Hepatic stellate cell (primary cell): ENCODE measurements around the gene SCYGR1.
"Not testable (repeated sequence)": the region's sequence is repeated elsewhere in the genome, so short reads cannot be mapped to it uniquely, and the experiment has no call there.

Source experiments
- DNase-seq: peaks from one replicate; pipeline ENCODE4 v3.0.0; 2011; ENCODE audit warnings: low spot score

The SCYGR1 gene, protein sequence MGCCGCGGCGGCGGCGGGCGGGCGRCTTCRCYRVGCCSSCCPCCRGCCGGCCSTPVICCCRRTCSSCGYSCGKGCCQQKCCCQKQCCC

DNA sequence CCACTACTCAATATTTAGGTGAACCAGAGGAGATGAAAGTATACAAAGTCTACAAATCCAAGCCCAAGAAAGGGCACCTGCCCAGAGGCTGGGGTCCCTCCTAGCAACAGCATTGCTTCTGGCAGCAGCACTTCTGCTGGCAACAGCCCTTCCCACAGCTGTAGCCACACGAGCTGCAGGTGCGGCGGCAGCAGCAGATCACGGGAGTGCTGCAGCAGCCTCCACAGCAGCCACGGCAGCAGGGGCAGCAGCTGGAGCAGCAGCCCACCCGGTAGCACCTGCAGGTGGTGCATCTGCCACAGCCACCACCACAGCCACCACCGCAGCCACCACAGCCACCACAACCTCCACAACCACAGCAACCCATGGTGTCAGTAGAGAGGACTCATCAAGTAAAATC is at the start of gene SCYGR1:
Gene SCYGR1 (minus strand): TSS at position 367 of the 400 bp plus-strand sequence. CDS start 0 bp downstream, at position 367.
- not testable (repeated sequence) for DNase-seq

DNA sequence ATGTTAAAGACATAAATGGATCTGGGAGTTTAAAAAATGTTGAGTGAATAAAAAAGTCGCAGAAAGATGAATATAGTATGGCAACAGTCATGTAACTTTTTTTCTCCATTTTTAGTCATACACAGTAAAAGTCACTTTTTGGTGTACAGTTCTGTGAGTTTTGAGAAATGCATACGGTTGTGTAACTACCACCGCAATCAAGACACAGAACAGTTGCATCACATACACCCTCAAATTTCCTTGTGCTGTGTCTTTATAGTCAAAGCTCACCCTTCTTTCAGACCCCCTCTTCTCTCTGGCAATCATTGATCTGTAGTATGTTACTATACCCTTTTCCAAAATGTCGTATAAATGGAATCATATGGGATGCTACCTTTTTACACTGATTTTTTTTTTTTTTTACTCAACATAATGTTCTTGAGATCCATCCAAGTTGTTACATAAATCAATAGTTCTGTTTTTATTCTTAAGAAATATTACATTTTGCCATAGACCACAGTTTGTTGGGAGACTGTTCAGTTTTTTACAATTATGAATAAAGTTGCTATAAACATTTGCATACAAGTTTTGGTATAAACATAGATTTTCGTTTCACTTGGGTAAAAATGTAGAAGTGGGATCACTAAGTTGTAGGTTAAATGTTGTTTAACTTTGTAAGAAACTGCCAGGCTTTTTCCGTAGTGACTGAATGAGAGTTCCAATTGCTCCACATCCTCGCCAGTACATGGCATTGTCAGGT is 48.9 kb upstream of the SCYGR1 start:
- DNase-seq, result no peak

DNA sequence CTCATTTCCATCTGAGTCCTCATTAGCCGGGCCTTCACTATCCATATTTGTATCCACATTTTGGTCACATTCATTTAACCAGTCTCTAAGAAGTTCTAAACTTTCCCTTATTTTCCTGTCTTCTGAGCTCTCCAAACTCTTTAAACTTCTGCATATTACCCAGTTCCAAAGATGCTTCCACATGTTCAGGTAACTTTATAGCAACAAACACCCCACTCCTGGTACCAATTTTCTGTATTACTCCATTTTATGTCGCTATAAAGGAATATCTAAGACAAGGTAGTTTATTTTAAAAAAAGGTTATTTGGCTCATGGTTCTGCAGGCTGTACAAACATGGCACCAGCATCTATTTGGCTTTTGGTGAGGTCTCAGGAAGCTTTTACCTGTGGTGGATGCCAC is 45.4 kb upstream of the SCYGR1 start:
- no peak for DNase-seq

DNA sequence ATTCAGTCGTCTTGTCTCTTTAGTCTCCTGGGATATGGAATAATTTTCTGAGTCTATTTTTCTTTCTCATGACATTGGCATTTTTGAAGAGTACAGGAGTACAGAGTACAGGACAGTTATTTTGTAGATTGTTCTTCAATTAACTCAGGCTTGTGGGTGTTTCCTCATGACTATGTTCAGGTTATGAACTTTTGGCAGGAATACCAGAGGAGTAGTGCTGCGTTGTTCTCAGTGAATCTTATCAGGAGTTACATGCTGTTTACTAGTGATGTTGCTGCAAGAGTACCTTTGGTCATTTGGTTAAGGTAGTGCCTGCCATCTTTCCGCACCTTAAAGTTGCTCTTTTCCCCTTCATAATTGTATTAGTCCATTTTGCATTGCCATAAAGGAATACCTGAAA is 42.9 kb upstream of the SCYGR1 start:
- DNase-seq, result no peak

DNA sequence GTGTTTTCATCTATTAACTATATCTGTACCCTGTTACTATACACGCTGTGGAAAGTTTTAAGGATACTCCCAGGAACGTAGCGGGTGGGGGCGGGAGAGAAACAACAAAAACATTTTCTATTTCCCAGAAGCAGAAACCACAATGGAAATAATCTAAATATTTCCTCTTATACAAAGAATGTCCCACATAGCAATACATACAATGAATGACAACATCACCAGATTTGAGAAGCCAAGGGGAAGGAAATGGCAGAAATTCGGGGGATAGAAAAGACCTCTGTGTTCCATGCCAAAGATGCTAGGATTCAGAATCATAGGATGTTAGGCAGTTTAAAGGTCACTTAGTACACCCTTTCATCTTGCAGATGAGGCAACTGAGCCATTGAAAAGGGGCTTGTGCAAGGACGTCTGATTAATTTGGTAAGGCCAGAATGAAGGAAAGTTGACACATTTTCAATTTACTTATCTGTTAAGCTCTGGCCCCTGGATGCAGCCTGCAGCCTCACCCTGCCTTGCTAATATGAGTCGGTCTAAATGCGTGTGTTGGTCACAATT is 41.1 kb upstream of the SCYGR1 start:
- no peak for DNase-seq

DNA sequence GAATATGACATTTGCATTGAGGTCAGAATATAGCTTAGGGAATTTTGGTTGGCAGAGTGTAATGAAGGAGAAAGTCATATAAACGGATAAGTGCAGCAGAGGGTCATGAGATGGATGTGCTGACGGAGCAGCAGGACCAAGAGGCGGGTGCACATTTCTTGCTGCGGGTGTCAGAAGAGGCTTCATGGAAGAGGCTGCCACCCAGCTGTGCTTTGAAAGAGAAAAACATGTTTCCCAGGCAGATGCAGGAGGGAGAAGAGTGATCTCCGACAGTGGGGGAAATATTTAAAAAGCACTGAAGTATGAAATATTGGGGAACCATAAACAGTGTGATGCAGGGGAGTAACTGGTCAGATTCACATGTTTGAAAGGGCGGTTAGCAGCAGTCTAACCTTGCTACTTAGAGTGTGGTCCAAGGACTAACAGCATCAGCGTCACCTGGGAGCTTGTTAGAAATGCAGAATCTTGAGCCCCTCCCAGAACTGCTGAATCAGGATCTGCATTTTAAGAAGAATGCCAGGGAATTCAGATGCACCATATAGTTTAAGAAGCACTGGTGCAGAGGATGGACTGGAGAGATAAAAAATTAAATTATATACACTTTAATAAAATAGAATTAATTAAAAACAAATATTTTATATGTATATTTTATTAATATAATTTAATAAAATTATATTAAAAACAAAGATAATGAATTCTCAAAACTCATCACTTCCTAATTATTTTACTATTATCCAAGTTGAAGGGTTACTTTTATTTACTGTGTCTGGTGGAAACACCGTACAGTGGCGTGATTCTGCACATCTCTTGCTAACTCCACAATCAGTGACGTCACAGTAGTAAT is 36.1 kb upstream of the SCYGR1 start:
- DNase-seq, result no peak

DNA sequence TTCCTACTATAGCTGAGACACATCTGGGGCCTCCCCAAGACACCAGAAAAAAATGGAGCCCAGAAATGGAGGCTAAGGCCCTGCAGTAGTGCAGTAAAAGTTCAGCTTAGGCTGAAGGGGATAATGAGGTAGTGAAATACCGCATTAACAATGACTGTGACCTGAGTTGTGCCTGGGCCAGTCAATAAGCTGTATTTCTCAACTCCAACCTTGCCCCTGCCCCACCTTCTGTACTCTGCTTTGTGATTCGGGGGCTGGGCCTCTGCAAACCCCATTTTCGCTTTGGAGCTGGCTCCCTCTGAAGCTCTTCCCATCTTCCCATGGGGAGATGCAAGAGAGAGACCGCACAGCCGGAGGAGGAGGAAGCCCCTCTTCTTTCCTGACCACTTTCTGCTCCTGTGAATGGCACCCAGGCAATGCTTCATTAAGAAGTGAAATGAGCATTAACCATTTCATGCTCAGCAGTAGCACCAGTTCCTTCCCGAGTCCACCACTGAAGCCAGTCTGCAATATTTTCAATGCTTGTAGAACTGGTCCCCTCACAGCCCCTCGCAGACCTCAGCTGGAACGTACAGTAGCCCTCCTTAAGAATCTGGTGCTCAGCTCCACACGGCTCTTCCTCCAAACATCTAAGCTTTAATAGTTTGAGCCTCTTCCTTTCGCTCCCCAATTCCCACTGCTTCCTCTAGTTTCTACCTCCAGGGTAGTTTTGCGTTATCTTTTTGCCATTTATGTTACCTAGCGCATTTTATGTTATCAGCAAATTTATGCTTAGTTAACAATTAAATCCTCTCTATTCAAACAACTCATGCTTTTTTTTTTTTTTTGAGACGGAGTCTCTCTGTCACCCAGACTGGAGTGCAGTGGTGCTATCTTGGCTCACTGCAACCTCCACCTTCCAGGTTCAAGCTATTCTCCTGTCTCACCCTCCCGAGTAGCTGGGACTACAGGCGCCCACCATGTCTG is 32.6 kb upstream of the SCYGR1 start:
- no peak for DNase-seq

DNA sequence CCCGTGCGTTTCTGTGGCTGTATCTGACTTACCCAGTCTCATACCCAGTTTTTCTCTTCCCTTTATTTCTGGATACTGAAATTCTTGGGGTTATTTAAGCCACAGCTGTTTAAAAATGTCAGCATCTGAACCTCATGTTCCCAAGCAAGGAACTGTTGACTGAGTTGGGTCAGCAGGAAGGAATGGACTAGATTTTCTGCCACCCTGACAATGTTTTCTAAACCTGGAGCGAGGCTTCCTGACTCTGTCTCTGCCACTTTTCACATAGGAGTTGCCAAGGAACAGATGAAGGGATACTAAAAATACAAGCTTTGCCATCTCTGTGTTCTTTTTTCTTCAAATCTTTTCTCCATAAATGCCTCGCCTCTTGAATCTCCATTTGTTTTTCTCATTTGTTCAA is 29.0 kb upstream of the SCYGR1 start:
- no peak for DNase-seq

DNA sequence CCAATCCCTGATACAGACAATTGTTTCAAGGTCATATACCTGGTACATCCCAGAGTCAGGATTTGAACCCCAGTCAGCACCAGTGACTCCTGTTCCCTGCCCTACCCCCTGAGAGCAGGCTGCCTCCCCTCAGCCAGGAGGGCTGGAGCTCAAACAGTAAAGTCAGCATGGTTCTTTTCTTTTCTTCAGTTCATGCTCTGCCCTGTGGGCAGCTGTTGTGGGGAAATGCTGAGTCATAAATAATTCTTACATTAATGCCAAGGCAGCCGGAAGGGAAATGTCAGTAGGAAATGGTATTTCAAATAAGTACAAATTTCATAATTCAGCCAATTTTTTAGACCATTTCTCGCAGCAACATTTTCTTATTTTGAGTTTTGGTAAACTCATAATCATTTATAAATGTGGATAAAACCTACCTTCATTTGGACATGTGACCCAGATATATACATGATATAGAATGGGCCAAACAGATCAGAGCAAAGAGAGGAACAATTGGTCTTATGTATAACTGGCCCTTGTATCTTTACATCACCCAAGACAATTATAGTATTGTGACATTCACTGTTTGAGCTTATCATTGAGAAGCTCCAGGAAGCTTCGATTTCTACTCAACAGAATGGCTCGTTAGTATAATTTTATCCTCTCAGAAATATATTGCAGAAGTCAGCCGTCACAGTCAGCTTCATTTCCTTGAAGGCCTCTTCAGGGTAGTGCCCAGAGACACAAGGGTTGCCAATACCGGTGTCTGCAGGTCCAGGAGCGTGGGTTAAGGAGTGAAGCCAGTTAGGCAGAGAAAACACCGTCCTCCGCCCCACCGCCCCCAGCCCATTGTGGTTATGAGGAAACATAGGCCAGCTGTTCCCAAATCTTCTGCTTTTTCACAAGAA is 28.0 kb upstream of the SCYGR1 start:
- DNase-seq, result peak; percentile 52

DNA sequence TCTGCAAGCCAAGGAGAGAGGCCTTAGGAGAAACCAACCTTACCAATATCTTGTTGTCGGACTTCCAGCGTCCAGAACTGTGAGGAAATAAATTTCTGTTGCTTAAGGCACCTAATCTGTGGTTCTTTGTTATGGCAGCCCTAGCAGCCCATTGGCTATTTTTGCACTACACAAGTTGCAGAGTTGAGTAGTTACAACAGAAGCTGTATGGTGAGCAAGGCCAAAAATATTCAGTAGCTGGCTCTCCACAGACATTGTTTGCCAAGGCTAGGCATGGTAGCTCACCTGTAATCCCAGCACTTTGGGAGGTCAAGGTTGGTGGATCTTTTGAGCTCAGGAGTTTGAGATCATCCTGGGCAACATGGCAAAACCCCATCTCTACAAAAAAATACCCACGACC is 27.1 kb upstream of the SCYGR1 start:
- DNase-seq, result no peak

DNA sequence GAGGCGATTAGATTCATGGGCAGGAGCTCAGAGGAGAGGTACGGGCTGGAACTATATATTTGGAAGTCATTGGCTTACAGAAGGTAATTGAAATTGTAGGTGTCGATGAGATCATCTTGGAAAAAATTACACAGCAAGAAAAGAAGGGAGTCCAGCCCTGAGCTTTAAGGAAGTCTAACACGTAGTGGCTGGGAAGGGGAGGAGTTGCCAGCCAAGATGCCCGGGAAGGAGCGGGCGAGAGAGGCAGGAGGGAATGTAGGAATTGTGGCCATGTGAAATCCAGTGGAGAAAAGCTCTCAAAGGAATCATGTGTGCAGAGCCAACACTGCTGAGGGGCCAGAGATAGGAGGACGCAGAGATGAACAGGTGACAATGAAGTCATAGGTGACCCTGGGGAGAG is 25.6 kb upstream of the SCYGR1 start:
- no peak for DNase-seq

DNA sequence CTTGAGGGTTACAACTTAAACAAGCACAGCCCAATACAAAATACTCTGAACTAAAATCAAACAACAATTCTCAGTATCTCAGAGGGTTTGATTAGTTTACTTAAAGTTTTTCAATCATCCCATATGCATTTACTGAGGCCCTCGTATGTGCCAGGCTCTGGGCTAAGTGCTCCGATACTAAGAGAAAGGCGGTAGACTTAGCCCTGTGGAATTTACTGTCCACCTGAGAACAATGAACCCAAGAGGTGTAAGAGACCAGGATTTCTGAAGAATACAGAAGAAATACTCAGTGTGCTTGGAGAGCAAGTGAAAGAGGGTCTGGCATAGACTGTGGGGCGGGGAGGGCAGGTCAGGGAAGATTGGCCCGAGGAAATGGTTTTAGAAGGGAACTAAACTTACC is 25.1 kb upstream of the SCYGR1 start:
- no peak for DNase-seq

DNA sequence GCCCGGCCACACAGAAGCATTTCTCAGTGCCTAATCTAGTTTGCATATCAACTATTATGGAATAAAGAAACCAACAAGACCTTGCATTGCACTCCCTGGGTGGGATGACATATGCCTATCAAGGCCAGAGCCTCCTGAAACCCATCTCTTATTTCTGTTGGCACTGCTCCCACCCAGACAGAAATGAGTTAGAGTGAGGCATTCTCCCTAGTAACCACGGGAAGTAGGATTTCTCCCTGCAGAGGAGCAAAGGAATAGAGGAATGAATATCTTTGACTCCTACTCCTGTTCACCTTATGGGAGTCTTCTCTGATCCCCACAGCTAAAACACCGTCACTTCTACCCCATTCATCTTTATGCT is 24.2 kb upstream of the SCYGR1 start:
- no peak for DNase-seq

DNA sequence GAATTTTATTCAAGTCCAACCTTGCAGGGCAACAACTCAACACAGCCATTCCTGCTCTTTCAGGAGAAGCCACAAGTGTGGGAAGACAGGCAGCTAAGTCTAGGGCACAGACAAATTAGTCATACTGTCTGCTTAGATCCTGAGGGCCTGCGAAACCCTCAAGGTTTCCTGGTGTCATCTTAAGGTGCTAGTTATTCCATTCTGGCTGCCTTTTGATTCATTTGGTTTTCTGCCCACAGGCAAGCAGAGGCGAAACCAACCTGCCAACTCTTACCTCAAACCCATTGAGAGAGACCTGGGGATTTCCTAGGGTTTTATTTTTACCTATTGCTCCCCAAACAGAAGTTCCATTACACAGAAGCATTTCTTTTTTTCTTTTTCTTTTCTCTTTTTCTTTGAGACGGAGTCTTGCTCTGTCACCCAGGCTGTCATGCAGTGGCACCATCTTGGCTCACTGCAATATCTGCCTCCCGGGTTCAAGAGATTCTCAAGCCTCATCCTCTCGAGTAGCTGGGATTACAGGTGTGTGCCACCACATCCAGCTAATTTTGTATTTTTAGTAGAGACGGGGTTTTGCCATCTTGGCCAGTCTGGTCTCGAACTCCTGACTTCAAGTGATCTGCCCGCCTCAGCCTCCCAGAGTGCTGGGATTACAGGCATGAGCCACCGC is 23.7 kb upstream of the SCYGR1 start:
- no peak for DNase-seq

DNA sequence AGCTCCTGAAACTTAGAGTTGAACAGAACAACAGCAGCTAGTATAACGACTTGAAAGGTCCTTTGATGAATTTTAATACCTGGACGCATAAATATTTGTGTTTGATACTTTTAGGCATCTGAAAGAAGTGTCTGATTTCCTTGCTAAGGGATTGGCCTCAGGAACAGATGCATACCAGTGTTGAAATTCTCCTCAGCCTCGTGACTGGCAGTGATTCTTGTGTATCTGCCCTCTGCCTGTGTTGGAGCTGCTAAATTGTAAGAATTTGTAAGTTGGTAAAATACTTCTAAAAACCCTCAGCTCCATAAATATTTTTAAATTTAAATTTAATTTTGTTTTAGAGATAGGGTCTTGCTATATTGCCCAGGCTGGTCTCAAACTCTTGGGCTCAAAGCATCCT is 22.4 kb upstream of the SCYGR1 start:
- no peak for DNase-seq

DNA sequence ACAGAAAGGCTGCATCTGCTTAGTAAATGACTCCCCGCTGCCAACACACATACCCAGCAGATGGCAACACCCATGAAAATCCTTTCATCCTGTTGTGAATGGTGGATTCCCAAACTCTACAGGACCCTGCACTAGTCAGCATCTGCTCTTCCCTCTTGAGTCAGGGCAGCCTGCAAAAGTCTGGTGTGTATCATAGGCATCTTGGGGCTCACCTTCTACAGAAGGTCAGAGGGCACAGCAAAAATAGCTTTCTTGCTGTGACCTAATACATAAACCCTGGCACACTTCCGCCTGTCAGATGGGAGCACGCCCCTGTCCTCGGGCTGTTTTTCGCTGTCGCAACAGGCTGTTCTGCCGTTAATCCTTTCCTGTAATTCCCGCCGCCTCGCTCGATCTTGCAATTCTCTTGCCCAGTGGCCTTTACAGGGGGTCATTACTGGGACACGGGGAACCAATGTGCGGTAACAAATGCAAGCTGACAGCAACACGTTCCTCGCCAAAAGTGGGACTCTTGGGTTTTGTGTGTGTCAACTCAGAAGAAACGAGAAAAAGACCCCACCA is 19.9 kb upstream of the SCYGR1 start:
- no peak for DNase-seq

DNA sequence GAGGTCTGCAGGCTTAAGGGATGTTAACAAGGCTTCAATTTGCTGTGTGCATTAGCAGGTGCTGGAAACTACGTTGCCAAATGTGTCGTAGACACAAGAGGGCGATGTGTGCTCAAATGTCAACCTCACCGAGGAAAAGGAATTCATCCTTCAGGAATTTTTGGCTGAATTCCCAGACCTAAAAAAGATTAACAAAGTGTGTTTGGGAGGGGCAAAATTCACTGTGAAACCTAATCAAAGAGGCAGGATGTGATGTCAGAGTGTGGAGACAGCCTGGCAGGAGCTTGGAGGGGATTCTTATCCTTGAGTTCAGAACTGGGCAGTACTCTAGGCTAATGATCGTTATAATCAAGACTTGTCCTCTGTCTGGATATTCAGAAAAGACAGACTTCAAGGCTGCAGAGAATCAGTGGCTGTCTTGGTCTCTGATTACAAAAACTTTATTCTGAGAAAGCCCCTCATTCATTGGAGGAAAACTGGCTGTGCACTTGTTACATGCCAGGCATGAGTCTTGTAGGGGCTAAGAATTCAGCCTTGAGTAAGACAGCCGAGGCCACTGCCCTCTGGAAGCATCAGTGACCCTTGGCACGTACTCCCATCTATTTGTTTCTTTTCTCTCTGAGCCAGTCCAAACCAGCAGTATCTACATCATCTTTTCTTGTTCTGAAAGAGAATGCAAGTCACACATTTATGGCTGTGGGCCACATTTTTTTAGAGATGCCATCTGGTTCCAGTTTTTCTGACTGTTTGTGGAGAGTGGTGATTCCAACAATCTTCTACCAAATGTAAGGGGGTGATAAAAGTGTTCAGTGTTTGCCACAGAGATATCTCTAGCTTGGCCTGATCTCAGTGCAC is 18.7 kb upstream of the SCYGR1 start:
- peak; percentile 85 for DNase-seq

DNA sequence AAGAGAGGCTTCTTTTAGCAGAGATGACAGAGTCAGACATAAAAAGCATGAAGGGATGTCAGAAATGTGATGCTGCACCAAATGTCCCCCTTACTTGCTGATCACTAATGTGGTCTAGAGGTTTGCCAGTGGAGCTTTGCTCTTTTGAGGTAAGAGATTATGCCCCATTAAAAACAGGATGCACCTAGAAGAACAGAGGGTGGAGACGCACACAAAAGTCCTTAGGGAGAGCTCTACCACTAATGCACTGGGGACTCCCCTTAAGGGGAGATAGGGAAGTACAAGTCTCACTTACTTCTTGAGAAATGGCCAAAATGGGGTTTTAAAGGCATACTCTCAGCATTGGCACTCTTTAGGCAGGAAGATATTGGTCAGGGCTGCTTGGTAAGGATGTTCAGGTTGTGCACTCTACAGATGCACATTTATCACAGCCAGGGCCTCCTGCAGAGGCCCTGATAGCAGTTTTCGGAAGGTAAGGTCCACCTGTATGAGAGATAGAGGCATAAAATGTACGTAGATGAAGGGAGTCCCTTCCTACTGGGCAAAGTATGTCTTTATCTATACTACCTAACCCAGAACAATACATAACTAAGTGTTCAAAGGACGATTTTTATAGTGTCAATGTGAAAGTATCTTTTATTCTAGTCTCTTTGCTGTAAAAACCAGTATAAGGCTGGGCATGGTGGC is 17.0 kb upstream of the SCYGR1 start:
- DNase-seq, result no peak
